ENCODE data around the gene SORBS1. TPM values are rescaled to one million over a fixed set of nuclear protein-coding genes. Genes with fewer than 3 reads are reported as not detected.

SORBS1 gene
- total and polyA plus RNA-seq, 2 experiments from 2014 or later, result 11.0 to 20.6 TPM

DNA sequence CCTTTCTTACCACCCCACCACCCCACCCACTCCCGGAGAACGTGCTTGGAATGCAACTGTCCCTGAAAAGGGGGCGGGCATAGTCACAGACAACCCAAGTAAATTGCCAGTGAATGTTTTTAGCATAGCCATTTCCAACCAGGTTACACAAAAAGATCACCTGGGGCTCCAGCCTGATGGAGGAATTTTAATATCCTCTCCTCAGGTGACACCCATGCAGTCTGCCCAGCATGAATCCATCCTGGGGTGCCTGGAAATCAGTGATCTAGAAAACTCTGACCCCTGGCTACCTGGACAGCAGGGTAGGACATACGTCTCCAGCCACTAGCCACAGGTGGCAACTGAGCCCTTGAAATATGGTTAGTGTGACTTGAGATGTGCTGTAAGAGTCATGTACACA is 61.1 kb downstream of the SORBS1 start:
- Histone ChIP-seq H3K27me3 (no peaks in the 10 kb centered on the region), H3K9me3 (ENCODE audit: low read depth) (no peaks in the 10 kb centered on the region), H3K36me3 (no peaks in the 10 kb centered on the region), H3K4me1 (ENCODE audit: low read depth) (peaks cover 28% of the 10 kb centered on the region), H3K4me3 (no peak overlapping the region), H3K27ac (no peak overlapping the region)
- TF ChIP-seq, protein P1, sequence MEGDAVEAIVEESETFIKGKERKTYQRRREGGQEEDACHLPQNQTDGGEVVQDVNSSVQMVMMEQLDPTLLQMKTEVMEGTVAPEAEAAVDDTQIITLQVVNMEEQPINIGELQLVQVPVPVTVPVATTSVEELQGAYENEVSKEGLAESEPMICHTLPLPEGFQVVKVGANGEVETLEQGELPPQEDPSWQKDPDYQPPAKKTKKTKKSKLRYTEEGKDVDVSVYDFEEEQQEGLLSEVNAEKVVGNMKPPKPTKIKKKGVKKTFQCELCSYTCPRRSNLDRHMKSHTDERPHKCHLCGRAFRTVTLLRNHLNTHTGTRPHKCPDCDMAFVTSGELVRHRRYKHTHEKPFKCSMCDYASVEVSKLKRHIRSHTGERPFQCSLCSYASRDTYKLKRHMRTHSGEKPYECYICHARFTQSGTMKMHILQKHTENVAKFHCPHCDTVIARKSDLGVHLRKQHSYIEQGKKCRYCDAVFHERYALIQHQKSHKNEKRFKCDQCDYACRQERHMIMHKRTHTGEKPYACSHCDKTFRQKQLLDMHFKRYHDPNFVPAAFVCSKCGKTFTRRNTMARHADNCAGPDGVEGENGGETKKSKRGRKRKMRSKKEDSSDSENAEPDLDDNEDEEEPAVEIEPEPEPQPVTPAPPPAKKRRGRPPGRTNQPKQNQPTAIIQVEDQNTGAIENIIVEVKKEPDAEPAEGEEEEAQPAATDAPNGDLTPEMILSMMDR (IDR thresholded peaks at IDR 0.05; ENCODE audit: low read depth, low read length), result no peak
- no peak for DNase-seq (ENCODE audit: low read depth in 1 of 2, low spot score in 1 of 2)

DNA sequence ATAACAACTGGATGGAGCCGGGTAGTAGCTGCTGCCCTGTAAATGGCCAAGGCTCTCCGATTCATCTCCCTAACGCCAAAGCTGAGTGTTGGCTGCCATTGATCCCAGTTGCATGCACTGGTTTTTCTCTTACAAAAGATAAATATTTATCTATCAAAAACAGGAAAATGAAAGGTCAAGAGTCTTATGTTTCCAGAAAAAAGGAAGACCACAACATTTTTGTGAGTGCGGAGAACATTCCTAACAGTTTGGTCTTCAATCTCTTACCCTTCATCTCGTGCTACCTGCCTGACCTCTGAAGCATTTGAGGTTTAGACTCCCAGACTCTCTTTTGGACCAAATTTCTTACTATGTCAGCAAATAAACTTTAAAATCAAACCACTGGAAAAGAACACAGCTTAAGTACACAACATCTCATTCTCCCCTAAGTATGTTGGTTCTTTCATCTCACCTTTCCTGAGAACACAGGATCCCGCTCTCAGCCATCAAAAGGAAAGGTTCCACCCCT is 61.6 kb downstream of the SORBS1 start:
- Histone ChIP-seq H3K4me3 (no peak overlapping the region), H3K27ac (no peak overlapping the region), H3K9me3 (ENCODE audit: low read depth) (no peaks in the 10 kb centered on the region), H3K36me3 (no peaks in the 10 kb centered on the region), H3K27me3 (no peaks in the 10 kb centered on the region), H3K4me1 (ENCODE audit: low read depth) (peaks cover 24% of the 10 kb centered on the region)
- TF ChIP-seq, protein P1 (IDR thresholded peaks at IDR 0.05; ENCODE audit: low read depth, low read length), result no peak
- DNase-seq (ENCODE audit: low read depth in 1 of 2, low spot score in 1 of 2), result no peak

DNA sequence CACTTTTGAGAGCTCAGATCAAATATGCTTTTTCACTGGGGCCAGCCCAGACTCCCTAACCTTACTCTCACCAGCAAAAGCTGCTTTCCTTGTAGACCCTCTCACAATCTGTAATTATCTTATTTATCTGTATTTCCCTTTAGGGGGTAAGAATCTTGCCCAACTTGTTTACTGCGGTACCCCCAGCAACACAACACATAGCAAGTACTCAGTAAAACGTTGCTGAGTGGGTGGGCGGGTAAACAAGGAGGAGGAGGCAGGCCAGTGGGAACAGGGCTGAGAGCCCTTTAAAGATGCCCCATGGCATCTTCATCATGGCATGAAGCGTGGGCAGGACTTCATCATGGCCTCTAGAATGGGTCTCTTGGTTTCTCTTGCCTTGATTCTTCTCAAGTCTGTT is 64.2 kb downstream of the SORBS1 start:
- TF ChIP-seq, protein P1 (IDR thresholded peaks at IDR 0.05; ENCODE audit: low read depth, low read length), result no peak
- Histone ChIP-seq H3K27ac (no peak overlapping the region), H3K9me3 (ENCODE audit: low read depth) (no peaks in the 10 kb centered on the region), H3K36me3 (no peaks in the 10 kb centered on the region), H3K4me3 (no peak overlapping the region), H3K27me3 (no peaks in the 10 kb centered on the region), H3K4me1 (ENCODE audit: low read depth) (peaks cover 13% of the 10 kb centered on the region)
- no peak for DNase-seq (ENCODE audit: low read depth in 1 of 2, low spot score in 1 of 2)

DNA sequence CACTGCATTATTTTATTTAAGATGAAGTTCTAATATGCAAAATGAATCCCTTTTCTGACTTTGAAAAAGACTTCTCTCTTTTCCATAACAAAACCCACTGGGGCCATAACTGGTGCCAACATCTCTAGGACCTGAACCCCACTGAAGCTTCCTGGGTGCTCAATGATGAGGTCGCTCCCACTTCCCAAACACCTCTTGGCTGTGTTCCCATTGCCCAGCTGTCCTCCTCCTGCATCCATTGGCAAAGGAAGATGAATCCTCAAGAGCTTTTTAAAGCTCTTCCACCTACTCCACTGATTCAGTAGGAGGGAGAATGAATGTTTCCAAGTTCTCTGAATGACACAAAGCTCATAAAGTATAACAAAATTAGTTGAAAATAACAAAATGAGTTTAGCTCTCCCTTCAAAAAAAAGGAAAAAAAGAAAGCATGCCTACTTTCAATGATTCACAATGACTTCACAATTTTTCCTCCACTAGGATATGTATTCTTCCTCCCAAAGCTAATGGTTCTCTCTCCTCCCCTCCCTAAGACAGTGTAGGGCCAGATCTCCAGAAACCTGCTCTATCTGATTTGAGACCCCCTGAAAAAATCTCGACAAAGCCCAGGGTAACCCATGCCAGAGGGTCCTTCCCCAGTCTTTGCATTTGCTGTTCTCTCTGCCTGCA is 64.8 kb downstream of the SORBS1 start:
- Histone ChIP-seq H3K36me3 (no peaks in the 10 kb centered on the region), H3K9me3 (ENCODE audit: low read depth) (no peaks in the 10 kb centered on the region), H3K4me1 (ENCODE audit: low read depth) (peaks cover 8% of the 10 kb centered on the region), H3K4me3 (no peak overlapping the region), H3K27ac (no peak overlapping the region), H3K27me3 (no peaks in the 10 kb centered on the region)
- no peak for DNase-seq (ENCODE audit: low read depth in 1 of 2, low spot score in 1 of 2)
- TF ChIP-seq, protein P1 (IDR thresholded peaks at IDR 0.05; ENCODE audit: low read depth, low read length), result no peak

DNA sequence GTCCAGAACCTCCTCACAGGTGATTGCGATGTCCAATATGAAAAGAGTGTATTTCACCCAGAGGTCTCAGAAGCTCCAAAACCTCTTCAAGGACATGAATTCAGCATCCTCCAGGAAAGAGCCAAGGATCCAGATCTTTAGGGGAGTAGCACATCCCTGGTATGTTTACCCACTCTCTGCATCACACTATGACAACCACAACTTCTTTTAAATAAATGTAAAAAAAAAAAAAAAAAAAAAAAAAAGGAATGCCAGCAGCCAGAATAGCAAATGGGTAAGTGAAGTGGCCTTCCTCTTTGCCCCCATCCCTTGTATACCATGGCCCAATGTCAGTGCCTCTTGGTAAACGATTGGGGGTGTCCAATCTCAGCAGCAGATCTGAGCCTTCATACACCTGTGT is 67.3 kb downstream of the SORBS1 start:
- H3K9me3 ChIP-seq (ENCODE audit: low read depth), result no peaks in the 10 kb centered on the region
- no peak overlapping the region for H3K4me3 ChIP-seq
- TF ChIP-seq, protein P1 (IDR thresholded peaks at IDR 0.05; ENCODE audit: low read depth, low read length), result no peak
- no peaks in the 10 kb centered on the region for H3K27me3 ChIP-seq
- no peaks in the 10 kb centered on the region for H3K36me3 ChIP-seq
- peak overlapping the region; percentile 22 for H3K27ac ChIP-seq
- H3K4me1 ChIP-seq (ENCODE audit: low read depth), result no peaks in the 10 kb centered on the region
- DNase-seq (ENCODE audit: low read depth in 1 of 2, low spot score in 1 of 2), result no peak
